GM21529 (cell line): Measurements from ENCODE around the gene OSBPL9.

ENCODE experiments used
- ATAC-seq: cut with Tn5 transposase; IDR thresholded peaks from one replicate; pipeline ENCODE4 v1.9.1; 2021; ENCODE audit not compliant: unreplicated experiment

The OSBPL9 gene

DNA sequence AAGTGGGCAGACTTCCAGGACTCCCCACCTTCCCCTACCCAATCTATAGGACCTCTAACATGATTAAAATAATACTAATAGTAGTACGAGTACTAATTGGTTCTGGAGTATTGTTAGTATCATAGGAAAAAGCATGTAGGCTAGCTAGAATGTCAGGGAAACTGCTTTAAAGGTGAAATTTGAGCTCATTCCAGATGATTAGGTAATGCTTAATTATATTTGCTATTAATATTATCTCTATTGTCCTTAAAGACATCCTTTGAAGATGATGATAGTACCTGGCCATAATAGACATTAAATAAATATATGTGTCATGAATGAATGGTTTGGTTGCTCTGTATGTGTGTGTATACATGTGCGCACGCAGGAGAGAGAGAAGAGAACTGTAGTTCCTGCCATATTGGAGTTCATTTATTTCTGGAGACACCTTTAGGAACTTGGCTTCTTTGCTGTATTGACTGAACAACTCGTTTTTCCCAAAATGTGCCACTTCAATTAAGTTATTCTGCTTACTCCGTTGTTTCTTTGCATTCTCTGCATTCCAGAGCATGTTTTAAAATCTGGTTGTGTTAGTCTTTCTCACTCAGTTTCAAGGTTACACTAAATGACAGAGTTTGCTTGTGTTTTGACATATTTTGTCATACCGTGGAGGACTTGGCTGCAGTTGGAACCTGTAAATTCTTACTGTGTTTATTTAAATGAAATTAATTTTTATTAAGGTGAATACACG lies 117.1 kb downstream of the OSBPL9 start:
- ATAC-seq = no peak

DNA sequence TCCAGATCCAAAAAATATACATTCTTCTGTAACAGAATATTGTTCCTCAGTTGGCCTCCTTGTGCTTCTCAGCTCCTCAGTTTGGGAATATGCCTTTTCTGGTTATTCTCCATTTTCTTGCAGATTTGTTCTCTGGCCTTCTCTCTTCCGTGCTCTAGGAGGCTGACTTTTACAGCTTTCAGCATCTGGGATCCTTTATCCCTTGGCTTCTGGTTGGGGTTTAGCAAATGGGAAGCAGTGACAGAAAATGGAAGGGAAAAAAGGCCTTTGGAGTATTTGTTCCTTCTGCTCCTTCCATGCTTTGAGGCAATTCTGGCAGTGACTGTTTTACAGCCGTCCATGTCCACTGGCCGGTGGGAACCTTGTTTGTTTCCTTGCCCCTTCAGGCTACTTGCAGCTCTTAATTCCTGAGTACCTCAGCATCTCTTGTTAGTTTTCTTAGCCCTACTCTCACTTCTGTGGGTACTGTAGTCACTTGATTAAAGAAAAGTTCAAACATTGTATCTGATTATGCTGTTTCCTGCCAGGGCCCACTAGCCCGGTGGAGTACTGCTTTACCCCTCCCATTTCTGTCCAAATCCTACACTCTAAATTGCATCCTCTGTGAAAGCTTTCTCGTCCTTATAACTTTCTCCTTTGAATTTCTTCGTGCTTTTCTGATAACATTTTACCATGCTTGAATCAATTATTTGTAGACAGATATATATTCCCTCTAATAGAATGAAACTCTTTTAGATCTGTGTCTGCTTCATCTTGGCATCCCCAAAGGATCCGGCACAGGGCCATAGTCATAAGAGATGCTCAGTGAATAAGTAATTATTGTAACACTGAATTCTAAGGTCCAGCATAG lies 118.2 kb downstream of the OSBPL9 start:
- no peak for ATAC-seq

DNA sequence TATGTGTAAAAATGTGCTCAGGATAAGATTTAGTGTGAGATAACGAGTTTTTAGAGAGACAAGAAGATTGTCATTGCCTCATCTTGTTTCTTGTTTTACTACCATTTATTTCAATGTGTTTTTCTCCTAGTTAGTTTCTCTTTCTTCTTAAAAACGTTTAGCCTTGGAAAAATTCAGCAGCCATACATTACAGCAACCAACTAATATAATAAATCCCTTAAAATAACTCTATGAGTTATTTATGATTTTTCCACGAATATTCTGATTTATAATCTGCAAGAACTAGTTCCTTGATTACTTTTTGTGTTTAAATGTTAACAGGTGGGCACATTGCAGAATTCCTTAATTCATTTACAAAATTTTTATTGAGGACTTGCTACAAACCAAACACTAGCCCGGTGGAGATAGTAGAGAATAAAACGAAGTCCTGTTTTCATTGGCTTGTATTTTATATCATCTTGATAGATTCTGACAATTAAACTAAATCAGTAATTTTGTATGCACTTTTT lies 118.9 kb downstream of the OSBPL9 start:
- ATAC-seq = no peak

GRCh38 chr1:51736702-51737101 lies 119.8 kb downstream of the OSBPL9 start:
- ATAC-seq = no peak

GRCh38 chr1:51738681-51739080 lies 121.8 kb downstream of the OSBPL9 start:
- no peak for ATAC-seq

- no peak for ATAC-seq
These were observed 123.8 kb downstream of the OSBPL9 start for GRCh38 chr1:51740652-51741051.

GRCh38 chr1:51741121-51741681 lies 124.3 kb downstream of the OSBPL9 start:
- ATAC-seq = no peak

DNA sequence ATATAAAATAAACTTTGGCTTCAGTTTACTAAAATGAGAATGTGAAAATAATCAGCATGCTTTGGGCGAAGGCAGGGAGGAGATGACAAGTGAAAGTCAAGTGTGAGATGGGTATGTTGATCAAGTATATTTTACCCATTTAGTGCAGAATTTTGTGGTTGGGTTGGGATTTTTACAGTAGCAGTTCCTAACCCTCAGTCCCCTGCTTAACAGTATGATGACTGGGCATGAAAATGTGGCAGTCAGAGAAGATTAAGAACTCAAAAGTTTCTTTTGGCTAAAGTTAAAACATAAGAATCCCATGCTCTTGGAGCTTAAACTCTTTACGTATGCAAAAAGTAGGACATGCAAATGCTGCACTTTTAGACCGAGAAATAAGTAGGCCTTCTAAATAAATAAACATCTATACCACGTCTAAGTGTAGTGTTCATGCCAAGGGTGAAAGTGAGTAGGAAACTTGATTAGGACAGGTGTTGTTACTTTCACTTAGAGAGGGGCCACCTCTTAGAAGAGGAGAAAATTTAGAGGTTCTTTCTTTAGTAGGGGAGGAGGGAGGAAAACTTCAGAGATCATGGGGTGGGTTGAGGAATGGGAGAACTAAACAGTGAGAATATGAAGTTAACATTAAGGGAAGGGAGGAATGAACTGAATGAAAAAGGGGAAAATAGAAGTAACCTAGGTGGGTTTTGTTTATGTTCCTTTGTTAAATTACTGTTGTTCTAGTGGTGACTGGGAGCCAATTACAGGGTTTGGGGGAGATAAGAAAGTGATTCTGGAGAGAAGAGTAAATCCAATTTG lies 127.8 kb downstream of the OSBPL9 start:
- ATAC-seq = peak; percentile 55

GRCh38 chr1:51745304-51745570 lies 128.3 kb downstream of the OSBPL9 start:
- ATAC-seq = no peak

DNA sequence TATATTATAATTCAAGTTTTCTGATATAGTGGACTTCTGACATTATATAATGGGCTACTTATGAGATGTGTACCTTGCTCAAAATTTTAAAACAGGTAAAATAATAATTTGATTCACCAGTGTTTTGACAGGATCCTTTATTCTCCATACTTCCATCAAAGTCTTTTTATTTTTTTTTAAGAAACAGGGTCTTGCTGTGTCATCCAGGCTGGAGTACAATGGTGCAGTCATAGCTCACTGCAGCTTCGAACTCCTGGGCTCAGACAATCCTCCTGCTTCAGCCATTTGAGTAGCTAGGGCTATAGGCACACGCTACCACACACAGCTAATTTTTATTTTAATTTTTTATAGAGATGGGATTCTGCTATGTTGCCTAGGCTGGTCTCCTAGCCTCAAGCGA lies 132.3 kb downstream of the OSBPL9 start:
- no peak for ATAC-seq

GRCh38 chr1:51750218-51750617 lies 133.3 kb downstream of the OSBPL9 start:
- no peak for ATAC-seq

DNA sequence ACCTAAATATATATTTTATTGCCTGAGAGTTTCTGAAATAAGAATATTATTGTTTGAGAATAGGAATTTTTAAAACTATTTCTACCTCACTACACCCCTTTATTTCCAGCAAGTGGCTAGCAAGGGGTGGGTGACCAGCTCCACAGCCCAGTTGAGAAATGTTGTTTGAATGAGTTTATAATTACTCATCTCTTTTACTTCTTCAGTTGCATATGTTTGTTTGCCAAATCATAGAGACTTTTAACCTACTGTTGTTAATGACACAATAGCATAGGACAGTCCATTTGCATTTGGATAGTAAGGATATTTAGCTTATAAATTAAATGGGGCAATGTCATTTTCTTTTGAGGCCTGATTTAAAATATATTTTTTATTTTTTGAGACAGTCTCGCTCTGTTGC lies 133.8 kb downstream of the OSBPL9 start:
- no peak for ATAC-seq

DNA sequence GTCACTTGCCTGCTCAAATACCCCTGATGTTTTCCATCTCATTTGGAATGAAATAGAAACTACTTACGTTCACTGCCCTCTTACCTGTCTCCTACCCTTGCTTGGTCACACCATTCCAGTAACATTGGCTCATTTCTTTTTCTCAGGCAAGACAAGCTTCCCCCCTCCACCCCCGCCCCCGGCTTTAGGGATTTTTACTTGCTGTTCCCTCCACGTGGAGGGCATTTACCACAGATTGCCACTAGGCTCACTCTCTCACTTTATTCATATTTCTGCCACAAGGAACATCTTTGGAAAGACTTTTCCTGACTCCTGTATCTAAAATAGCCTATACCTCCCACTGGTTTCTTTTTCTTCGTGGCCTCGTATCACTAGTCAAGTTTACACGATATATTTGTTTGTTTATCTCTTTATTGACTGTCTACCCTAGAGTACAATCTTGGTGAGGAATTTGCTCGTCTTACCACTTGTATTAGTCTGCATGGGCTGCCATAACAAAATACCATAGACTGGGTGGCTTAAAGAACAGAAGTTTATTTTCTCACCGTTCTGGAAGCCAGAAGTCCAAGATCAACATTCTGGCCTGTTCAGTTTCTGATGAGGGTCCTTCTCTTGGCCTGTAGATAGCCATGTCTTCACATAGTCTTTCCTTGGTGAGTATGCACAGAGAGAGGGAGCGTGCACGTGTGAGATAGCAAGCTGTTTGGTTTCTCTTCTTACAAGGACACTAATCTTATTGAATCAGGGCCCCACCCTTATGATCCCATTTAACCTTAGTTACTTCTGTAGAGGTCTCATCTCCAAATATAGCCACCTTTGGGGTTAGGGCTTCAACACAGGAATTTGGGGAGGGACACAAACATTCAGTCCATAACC lies 135.4 kb downstream of the OSBPL9 start:
- ATAC-seq = no peak

DNA sequence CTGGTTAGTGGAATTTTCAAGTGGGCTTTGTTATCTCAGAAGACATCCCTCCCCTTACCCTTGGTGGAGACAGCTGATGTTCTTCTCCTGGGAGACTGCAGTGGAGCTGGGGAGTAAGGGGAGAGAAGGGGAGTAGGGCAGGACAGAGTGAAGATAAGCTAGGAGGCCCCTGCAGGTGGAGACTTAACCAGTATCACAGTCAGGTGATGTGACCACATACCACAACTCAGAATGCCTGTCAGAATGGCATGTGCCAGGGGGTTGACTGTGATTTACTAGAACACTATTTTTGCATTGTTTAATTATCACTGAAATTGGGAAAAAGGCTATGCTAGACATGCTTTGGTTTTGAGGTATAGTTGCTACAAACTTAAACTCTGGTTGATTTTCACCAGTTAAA lies 137.1 kb downstream of the OSBPL9 start:
- ATAC-seq = no peak

DNA sequence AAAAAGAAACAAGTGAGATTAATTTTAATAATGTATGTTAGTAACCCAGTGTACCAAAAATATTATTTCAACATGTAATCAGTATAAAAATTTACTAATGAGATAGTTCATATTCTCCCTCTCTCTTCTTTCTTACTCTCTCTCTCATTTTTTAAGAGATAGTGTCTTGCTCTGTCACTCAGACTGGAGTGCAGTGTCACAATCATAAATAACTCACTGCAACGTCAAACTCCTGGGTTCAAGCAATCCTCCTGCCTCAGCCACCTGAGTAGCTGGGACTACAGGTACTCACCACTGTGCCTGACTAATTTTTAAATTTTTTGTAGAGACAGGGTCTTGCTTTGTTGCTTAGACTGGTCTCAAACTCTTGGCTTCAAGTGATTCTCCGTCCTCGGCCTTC lies 137.8 kb downstream of the OSBPL9 start:
- no peak for ATAC-seq

GRCh38 chr1:51755437-51755836 lies 138.5 kb downstream of the OSBPL9 start:
- no peak for ATAC-seq

GRCh38 chr1:51756290-51756689 lies 139.4 kb downstream of the OSBPL9 start:
- ATAC-seq = no peak

DNA sequence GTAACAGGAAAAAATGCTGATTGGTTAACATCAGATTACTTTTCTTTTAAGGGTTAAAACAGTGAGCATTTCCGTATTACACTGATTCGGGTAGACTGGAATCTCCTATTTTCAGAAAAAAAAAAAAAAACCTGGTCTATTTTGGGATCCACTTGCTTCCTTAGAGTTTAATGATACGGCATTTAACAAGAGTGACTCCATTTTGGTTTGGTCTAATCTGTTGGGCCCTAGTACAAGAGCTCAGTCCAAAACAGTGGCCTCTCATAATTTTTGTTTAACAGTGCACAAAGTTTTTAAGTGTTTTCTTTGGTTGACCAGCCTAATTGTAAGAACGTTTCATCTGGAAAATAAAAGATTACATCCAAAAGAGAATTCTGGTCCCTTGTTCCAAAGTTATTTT lies 141.4 kb downstream of the OSBPL9 start:
- ATAC-seq = no peak

- no peak for ATAC-seq
These were observed 144.0 kb downstream of the OSBPL9 start for GRCh38 chr1:51760872-51761271.

- no peak for ATAC-seq
These were observed 144.5 kb downstream of the OSBPL9 start for GRCh38 chr1:51761351-51761750.
